Gastrocnemius medialis (tissue), 4 donors: ENCODE measurements around the gene FGF22. TPM values are rescaled to one million over a fixed set of nuclear protein-coding genes. Genes with fewer than 3 reads are reported as not detected.

Experiments used
- ATAC-seq, 2 donors: fragments of 150-250 bp; one replicate each; pipeline ENCODE4 v1.9.1; 2016
- DNase-seq, 2 donors: peaks; one replicate each; pipeline ENCODE4 v3.0.0-alpha.2; 2019
- H3K27ac ChIP-seq, 4 donors: fragments of 200-600 bp; sonication (generic); 1 replicate in 1 of 4; 2 replicates in 3 of 4; pipeline ENCODE4 v1.5.1; 2016 to 2018; ENCODE audit warnings: mild to moderate bottlenecking in 2 of 4, moderate library complexity in 1 of 4
- H3K27me3 ChIP-seq, 3 donors: fragments of 200-600 bp; sonication (generic) in 2 of 3; 1 replicate in 1 of 3; 2 replicates in 2 of 3; pipeline versions ENCODE4 v1.5.1 to v1.6.0; 2016 to 2019; ENCODE audit warnings: mild to moderate bottlenecking in 1 of 3, moderate library complexity in 1 of 3
- H3K36me3 ChIP-seq, 2 donors: fragments of 200-600 bp; sonication (generic) in 1 of 2; one replicate each; pipeline ENCODE4 v1.5.1; 2017 to 2018
- H3K4me1 ChIP-seq, 2 donors: fragments of 200-600 bp; sonication (generic) in 1 of 2; one replicate each; pipeline ENCODE4 v1.5.1; 2016 to 2017; ENCODE audit warnings: mild to moderate bottlenecking in 2 of 2
- H3K4me3 ChIP-seq, 4 donors: fragments of 200-600 bp; sonication (generic) in 3 of 4; 1 replicate in 1 of 4; 2 replicates in 3 of 4; pipeline ENCODE4 v1.5.1; 2016 to 2019; ENCODE audit warnings: mild to moderate bottlenecking in 2 of 4
- H3K9me3 ChIP-seq, 3 donors: fragments of 200-600 bp; sonication (generic) in 2 of 3; 1 replicate in 1 of 3; 2 replicates in 2 of 3; pipeline ENCODE4 v1.5.1; 2016 to 2019
- POLR2A ChIP-seq, 2 donors: fragments of 450-650 bp; IDR thresholded peaks; one replicate each; pipeline ENCODE4 v1.6.1; 2017; ENCODE audit warnings: antibody characterized with exemption in 2 of 2, mild to moderate bottlenecking in 2 of 2, moderate library complexity in 2 of 2
- in situ Hi-C, 4 donors: fragments of 200-750 bp; cut with MboI; loops; one replicate each; pipeline versions ENCODE4 v1.15.0 to v1.8.0; 2017; ENCODE audit warnings: low sequenced_read_pairs in 4 of 4
- intact Hi-C: fragments of 100-400 bp; cut with DNase I; formaldehyde crosslinking; loops from one replicate; pipeline ENCODE4 v1.15.1; 2023; ENCODE audit warnings: low total_unique reads
- total RNA-seq, 4 donors: library from RNA; depleted of rRNA; stranded (reverse); fragments of >200 nt; gene quantifications; one replicate each; pipeline versions ENCODE4 v1.1.0 to v1.2.3, GENCODE V29; 2016
- TF ChIP-seq, protein P1 (sequence below), 5 experiments: fragments of 450-650 bp in 3 of 5; fragments of 200-600 bp in 2 of 5; sonication (generic) in 2 of 5; IDR thresholded peaks in 4 of 5; conservative IDR thresholded peaks in 1 of 5; 1 replicate in 4 of 5; 2 replicates in 1 of 5; pipeline ENCODE4 v1.5.1; 2016 to 2019; ENCODE audit warnings: antibody characterized with exemption in 5 of 5, mild to moderate bottlenecking in 3 of 5, moderate library complexity in 3 of 5

Gene FGF22
- total RNA-seq, 4 donors from 2014 or later, result not detected

DNA sequence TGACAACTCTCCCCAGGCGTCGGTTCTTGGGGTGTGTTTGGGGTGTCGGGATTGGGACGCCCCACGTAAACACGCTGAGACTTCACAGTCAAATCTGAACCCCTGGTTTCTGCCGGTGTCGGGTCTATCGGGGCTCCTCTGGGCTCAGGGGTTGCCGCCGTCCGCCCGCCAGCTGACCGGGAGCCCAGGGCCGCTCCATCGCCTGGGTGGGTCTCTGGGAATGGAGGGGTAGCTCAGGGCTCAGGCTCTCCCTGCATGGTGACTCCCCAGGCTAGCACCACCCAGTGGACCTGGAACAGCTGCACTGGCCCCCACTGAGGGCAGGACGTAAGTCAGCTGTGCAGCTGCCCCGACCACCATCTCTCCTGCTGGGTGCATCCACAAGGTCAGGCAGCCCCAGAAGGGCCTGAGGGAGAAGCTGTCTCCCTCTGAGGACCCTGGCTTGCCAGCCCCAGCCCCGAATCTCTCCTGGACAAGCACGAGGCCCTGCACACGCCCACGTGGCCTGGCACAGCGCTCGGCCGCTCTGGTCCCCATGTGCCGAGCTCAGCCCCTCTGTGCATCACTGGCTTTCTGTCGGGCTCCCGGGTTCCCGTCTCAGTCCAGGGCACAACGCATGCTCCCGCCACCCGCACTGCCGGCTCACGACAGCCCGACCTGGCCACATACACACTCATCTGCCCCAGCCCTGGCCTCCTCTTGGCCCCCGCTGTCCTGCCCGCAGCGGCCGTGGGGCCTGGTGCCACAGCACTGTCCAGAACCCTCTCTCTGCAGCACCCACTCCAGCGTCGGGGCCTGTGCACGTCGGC lies 17.3 kb downstream of the FGF22 start:
- DNase-seq (no peak), ATAC-seq (no peak)
- no peaks in the 10 kb centered on the region for H3K36me3 ChIP-seq
- in situ Hi-C loops (no loop called here), intact Hi-C loops (no loop called here)
- H3K27ac ChIP-seq, result no peak overlapping the region
- no peaks in the 10 kb centered on the region for H3K27me3 ChIP-seq
- no peak for TF ChIP-seq POLR2A (IDR thresholded peaks at IDR 0.05)
- TF ChIP-seq, protein P1, sequence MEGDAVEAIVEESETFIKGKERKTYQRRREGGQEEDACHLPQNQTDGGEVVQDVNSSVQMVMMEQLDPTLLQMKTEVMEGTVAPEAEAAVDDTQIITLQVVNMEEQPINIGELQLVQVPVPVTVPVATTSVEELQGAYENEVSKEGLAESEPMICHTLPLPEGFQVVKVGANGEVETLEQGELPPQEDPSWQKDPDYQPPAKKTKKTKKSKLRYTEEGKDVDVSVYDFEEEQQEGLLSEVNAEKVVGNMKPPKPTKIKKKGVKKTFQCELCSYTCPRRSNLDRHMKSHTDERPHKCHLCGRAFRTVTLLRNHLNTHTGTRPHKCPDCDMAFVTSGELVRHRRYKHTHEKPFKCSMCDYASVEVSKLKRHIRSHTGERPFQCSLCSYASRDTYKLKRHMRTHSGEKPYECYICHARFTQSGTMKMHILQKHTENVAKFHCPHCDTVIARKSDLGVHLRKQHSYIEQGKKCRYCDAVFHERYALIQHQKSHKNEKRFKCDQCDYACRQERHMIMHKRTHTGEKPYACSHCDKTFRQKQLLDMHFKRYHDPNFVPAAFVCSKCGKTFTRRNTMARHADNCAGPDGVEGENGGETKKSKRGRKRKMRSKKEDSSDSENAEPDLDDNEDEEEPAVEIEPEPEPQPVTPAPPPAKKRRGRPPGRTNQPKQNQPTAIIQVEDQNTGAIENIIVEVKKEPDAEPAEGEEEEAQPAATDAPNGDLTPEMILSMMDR (IDR thresholded peaks at IDR 0.05 in 4 of 5, conservative IDR thresholded peaks at IDR 0.05 in 1 of 5), result no peak
- H3K9me3 ChIP-seq, result no peaks in the 10 kb centered on the region
- no peak overlapping the region for H3K4me3 ChIP-seq
- H3K4me1 ChIP-seq, result peaks cover 19 to 49% of the 10 kb centered on the region in 2 donors

DNA sequence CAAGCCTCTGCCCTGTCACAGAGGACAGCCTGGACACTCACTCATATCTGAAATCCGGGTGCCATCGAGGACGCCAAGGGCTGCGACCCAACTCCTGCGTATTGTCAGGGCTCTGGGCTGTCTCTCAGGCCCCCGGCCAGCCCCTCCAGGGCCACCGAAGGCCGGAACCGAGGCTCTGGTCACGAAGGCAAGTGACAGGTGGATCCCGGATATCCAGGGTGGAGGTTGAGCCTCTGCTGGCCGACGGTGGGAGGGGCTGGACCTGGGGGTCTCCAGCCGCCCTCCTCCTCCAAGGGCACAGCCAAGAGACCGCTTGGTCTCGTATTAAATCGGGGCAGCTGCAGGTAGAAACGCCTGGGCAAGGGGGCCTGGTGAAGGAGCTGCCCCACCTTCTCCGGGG lies 17.9 kb downstream of the FGF22 start:
- Histone ChIP-seq H3K27me3 (no peaks in the 10 kb centered on the region), H3K4me3 (no peak overlapping the region), H3K9me3 (no peaks in the 10 kb centered on the region), H3K27ac (no peak overlapping the region), H3K36me3 (no peaks in the 10 kb centered on the region), H3K4me1 (peaks cover 21 to 51% of the 10 kb centered on the region in 2 donors)
- ATAC-seq, result no peak
- no peak for DNase-seq
- in situ Hi-C loops (no loop called here), intact Hi-C loops (no loop called here)
- TF ChIP-seq, protein P1 (IDR thresholded peaks at IDR 0.05 in 4 of 5, conservative IDR thresholded peaks at IDR 0.05 in 1 of 5), result no peak
- no peak for TF ChIP-seq POLR2A (IDR thresholded peaks at IDR 0.05)

DNA sequence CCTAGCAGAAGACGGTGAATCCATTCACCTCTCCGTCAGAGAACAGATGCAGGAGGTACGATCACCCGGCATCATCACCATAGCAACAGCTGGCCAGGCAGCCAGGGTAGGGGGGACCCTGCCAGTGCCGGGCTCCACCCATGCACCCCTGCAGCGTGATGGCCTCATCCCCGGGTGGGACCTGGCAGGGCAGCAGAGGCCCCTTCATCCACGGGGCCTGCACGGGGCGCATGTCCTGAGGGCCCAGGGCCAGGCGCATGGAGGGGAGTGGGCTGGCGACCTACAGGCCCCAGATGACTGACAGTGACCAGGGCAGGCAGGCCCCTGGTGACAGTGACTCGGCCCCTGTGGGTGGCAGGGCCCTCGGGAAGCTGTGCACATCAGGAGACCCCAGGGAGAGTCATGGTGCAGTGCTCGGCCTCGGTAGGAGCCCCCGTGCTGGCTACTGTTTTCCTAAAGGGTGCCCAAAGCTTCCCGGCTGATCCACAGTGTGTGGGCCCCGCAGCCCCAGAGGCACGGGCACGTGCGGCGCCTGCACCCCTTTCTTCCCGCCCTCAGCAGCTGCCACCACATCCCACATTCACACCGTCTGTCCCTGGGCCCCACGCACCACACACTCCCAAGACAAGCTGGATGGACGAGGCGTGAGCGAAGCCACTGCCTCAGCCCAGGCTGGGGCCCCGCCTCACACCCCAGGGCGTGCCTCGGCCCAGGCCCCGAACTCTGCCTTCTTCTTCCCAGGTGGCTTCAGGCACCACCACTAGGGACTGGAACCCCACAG lies 18.6 kb downstream of the FGF22 start:
- in situ Hi-C loops (no loop called here), intact Hi-C loops (no loop called here)
- ATAC-seq (no peak), DNase-seq (no peak)
- TF ChIP-seq, protein P1 (IDR thresholded peaks at IDR 0.05 in 4 of 5, conservative IDR thresholded peaks at IDR 0.05 in 1 of 5), result no peak
- no peak for TF ChIP-seq POLR2A (IDR thresholded peaks at IDR 0.05)
- no peaks in the 10 kb centered on the region for H3K9me3 ChIP-seq
- no peaks in the 10 kb centered on the region for H3K27me3 ChIP-seq
- peaks cover 21 to 51% of the 10 kb centered on the region in 2 donors for H3K4me1 ChIP-seq
- no peaks in the 10 kb centered on the region for H3K36me3 ChIP-seq
- H3K27ac ChIP-seq, result peak overlapping the region in 1 of 4 donors; percentile 92
- no peak overlapping the region for H3K4me3 ChIP-seq

DNA sequence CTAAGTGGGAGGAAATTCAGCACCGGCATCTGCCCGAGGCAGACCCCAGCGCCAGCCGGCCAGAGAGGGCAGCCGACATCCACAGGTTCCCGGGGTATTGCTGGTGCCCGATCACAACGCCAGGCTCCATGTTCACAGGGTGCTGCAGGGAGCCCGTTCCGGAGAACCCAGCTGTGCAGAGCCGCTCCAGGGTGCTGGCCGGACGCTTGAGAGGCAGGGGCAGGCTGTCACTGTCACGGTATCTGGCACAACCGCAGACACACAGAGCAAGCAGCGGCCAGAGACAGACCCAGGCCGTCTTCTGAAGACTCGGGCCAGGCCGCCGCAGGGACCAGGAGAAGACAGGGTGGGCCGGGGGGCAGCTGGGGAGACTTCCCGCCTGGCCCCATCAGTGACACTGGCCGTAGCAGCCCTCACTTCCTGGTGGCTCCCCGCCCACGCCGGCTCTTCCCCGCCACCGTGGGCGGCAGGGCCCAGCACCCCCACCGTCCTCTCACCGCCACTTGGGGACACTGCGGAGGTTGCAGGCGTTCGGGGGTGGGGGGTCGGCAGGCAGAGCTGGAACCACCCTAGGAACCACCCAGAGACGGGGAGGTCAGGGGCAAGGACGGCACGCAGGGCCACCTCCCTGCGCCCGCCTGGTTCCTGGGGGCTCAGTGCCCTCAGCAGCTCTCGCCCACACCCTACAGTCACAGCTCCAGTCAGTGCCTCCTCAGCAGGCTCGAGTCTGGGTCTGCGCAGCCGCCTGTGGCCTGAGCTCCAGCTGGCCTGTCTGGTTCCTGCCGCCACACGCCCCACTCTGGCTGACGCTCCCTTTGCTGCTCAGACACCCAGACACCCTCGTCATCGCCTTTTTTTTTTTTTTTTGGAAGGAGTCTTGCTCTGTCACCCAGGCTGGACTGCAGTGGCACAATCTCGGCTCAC lies 19.5 kb downstream of the FGF22 start:
- no peaks in the 10 kb centered on the region for H3K9me3 ChIP-seq
- no peaks in the 10 kb centered on the region for H3K36me3 ChIP-seq
- intact Hi-C loops, result no loop called here
- DNase-seq (peak in 1 of 2 donors; percentile 66), ATAC-seq (no peak)
- H3K27me3 ChIP-seq, result no peaks in the 10 kb centered on the region
- peaks cover 28 to 59% of the 10 kb centered on the region in 2 donors for H3K4me1 ChIP-seq
- H3K27ac ChIP-seq, result peak overlapping the region in 3 of 4 donors; percentile 78 to 93 (median 92)
- no peak overlapping the region for H3K4me3 ChIP-seq
- in situ Hi-C loops, result no loop called here
- TF ChIP-seq, protein P1 (IDR thresholded peaks at IDR 0.05 in 4 of 5, conservative IDR thresholded peaks at IDR 0.05 in 1 of 5), result no peak
- peak in 1 of 2 donors; percentile 10 for TF ChIP-seq POLR2A (IDR thresholded peaks at IDR 0.05)
